HepG2 (cell line): ENCODE data around the gene ACTN4. TPM values are rescaled to one million over a fixed set of nuclear protein-coding genes. Genes with fewer than 3 reads are reported as not detected.

Source experiments
- ATAC-seq: fragments of 200-7000 bp; cut with Tn5 transposase; 3 replicates; pipeline ENCODE4 v1.9.1; 2020; ENCODE audit warnings: mild to moderate bottlenecking, moderate library complexity
- BruUV-seq: library from RNA; stranded (reverse); fragments of 400-500 nt; replicated peaks from 2 replicates; lab custom pipeline; 2021; lab: Mats Ljungman, UMichigan
- CTCF ChIA-PET: fragments of 300-600 bp; formaldehyde crosslinking; extraction: SDS; loops from one replicate; lab custom pipeline; 2021; ENCODE audit warnings: low total read pairs, inconsistent platforms, low intra/inter-chr PET ratio; lab: Yijun Ruan, JAX
- POLR2A ChIA-PET: fragments of 350-600 bp; sonication (Branson Sonifier 250); formaldehyde crosslinking; loops from one replicate; lab custom pipeline; 2020; ENCODE audit warnings: antibody characterized with exemption, inconsistent platforms; lab: Yijun Ruan, JAX
- DNase-seq: peaks from one replicate; pipeline ENCODE4 v3.0.0-alpha.2; 2015; ENCODE audit warnings: low spot score
- FAIRE-seq: peaks from 3 replicates; lab custom pipeline; 2011; peaks lifted over from hg19 to GRCh38; lab: Jason Lieb, UNC
- H2AFZ ChIP-seq: one replicate; pipeline ENCODE4 v1.6.1; 2011; ENCODE audit warnings: low read length, inconsistent platforms
- H3K27ac ChIP-seq: fragments of 300-600 bp; 3 replicates; pipeline ENCODE4 v1.8.0; 2011; ENCODE audit warnings: mixed run types, mild to moderate bottlenecking, mixed read lengths, low read length, inconsistent platforms; ENCODE audit not compliant: insufficient read depth; ENCODE audit errors: extremely low read length
- H3K27me3 ChIP-seq, 2 experiments: fragments of 200-600 bp in 1 of 2; 2 replicates in 1 of 2; 3 replicates in 1 of 2; pipeline versions ENCODE4 v1.6.0 to v1.8.0; 2011; ENCODE audit warnings: low read length in 2 of 2, mild to moderate bottlenecking in 2 of 2, moderate library complexity in 2 of 2, inconsistent platforms in 1 of 2; ENCODE audit not compliant: insufficient read depth in 2 of 2, control insufficient read depth in 1 of 2
- H3K36me3 ChIP-seq, 2 experiments: fragments of 200-600 bp in 1 of 2; replicated peaks in 1 of 2; 2 replicates in 1 of 2; 3 replicates in 1 of 2; pipeline versions ENCODE4 v1.5.1 to v1.8.0; 2011; ENCODE audit warnings: low read length in 2 of 2, inconsistent platforms in 1 of 2; ENCODE audit not compliant: insufficient read depth in 2 of 2, control insufficient read depth in 1 of 2
- H3K4me1 ChIP-seq: 2 replicates; pipeline ENCODE4 v1.5.1; 2012; ENCODE audit warnings: low read length, inconsistent platforms; ENCODE audit not compliant: insufficient read depth
- H3K4me2 ChIP-seq: 2 replicates; pipeline ENCODE4 v1.6.0; 2011; ENCODE audit warnings: low read depth, low read length, inconsistent platforms
- H3K4me3 ChIP-seq, 3 experiments: fragments of 200-600 bp in 1 of 3; sonication (generic), shearing (Covaris generic) in 1 of 3; replicated peaks in 1 of 3; 2 replicates each; pipeline ENCODE4 v1.5.1; 2011 to 2016; ENCODE audit warnings: low read length in 3 of 3, inconsistent platforms in 2 of 3, low read depth in 2 of 3, mild to moderate bottlenecking in 2 of 3, control low read depth in 1 of 3, mixed read lengths in 1 of 3; ENCODE audit not compliant: insufficient read depth in 1 of 3
- H3K79me2 ChIP-seq: one replicate; pipeline ENCODE4 v1.6.1; 2011; ENCODE audit warnings: low read length, inconsistent platforms; ENCODE audit not compliant: insufficient read depth
- H3K9ac ChIP-seq: 2 replicates; pipeline ENCODE4 v1.6.0; 2011; ENCODE audit warnings: mild to moderate bottlenecking, low read depth, low read length, inconsistent platforms; ENCODE audit not compliant: insufficient read depth
- H3K9me3 ChIP-seq: 2 replicates; pipeline ENCODE4 v1.5.1; 2012; ENCODE audit warnings: mild to moderate bottlenecking, low read length
- H4K20me1 ChIP-seq: 2 replicates; pipeline ENCODE4 v1.6.0; 2011; ENCODE audit warnings: inconsistent platforms, mild to moderate bottlenecking, low read length, moderate library complexity; ENCODE audit not compliant: insufficient read depth
- ATF5 ChIP-seq: sonication (generic); formaldehyde crosslinking; IDR thresholded peaks from 2 replicates; pipeline ENCODE4 v1.4.0; 2020; ENCODE audit warnings: mild to moderate bottlenecking, low read depth, missing genetic modification reagents
- FOXO4 ChIP-seq: sonication (generic); formaldehyde crosslinking; conservative IDR thresholded peaks from 2 replicates; pipeline ENCODE4 v1.8.1; 2023; ENCODE audit warnings: missing genetic modification reagents
- NONO ChIP-seq, 2 experiments: fragments of 450-650 bp in 1 of 2; sonication (generic) in 1 of 2; formaldehyde crosslinking in 1 of 2; IDR thresholded peaks in 1 of 2; conservative IDR thresholded peaks in 1 of 2; 2 replicates each; pipeline versions ENCODE4 v1.6.1 to v1.8.0; 2017 to 2022; ENCODE audit warnings: mild to moderate bottlenecking in 1 of 2, missing genetic modification reagents in 1 of 2, moderate library complexity in 1 of 2
- POLR2A ChIP-seq, 2 experiments: IDR thresholded peaks; 2 replicates each; pipeline ENCODE4 v1.6.1; 2011; ENCODE audit warnings: low read depth in 2 of 2, low read length in 2 of 2, mild to moderate bottlenecking in 1 of 2, moderate library complexity in 1 of 2; ENCODE audit not compliant: insufficient read depth in 1 of 2
- POLR2G ChIP-seq: fragments of 200-400 bp; formaldehyde crosslinking; IDR thresholded peaks from 2 replicates; pipeline ENCODE4 v1.6.1; 2018; ENCODE audit warnings: mild to moderate bottlenecking, low read depth, low read length, moderate library complexity
- RBM22 ChIP-seq: fragments of 200-400 bp; formaldehyde crosslinking; optimal IDR thresholded peaks from 2 replicates; pipeline ENCODE3; 2017; ENCODE audit warnings: mild to moderate bottlenecking, low read length, moderate library complexity
- RCOR2 ChIP-seq: IDR thresholded peaks from 2 replicates; pipeline ENCODE4 v1.6.1; 2016; ENCODE audit warnings: missing biosample characterization, missing genetic modification reagents
- ZMYM3 ChIP-seq: sonication (generic); formaldehyde crosslinking; IDR thresholded peaks from 2 replicates; pipeline ENCODE4 v1.5.1; 2020; ENCODE audit warnings: mild to moderate bottlenecking, missing genetic modification reagents
- ZNF510 ChIP-seq: sonication (generic); formaldehyde crosslinking; IDR thresholded peaks from 2 replicates; pipeline ENCODE4 v1.4.0; 2020; ENCODE audit warnings: low read depth, mild to moderate bottlenecking, missing genetic modification reagents
- ZNF768 ChIP-seq: sonication (generic); formaldehyde crosslinking; IDR thresholded peaks from 2 replicates; pipeline ENCODE4 v1.4.0; 2020; ENCODE audit warnings: missing genetic modification reagents
- WGBS: methylation state at CpG from one replicate; pipeline ENCODE4 v1.1.6; 2017; ENCODE audit warnings: low lambda C conversion rate; 5-methylcytosine and 5-hydroxymethylcytosine counted together
- in situ Hi-C: cut with HindIII; loops from 2 replicates; pipeline ENCODE4 v1.10.0; 2017; ENCODE audit warnings: low pct_unique_long_range_greater_than_20kb; ENCODE audit not compliant: extremely low pct_ligation_motif_present
- intact Hi-C: fragments of 100-400 bp; cut with micrococcal nuclease; formaldehyde crosslinking; loops from one replicate; pipeline ENCODE4 v1.10.0; 2022; ENCODE audit not compliant: unreplicated experiment
- polyA plus RNA-seq, 8 experiments: library from polyadenylated mRNA; depleted of rRNA in 3 of 8; stranded (reverse) in 7 of 8; unstranded in 1 of 8; fragments of >200 nt; fragmentation: Illumina TruSeq in 4 of 8; extraction: Trizol in 4 of 8; gene quantifications; 2 replicates each; pipeline versions ENCODE4 v1.2.1 to v1.2.3, GENCODE V29; 2011 to 2016; ENCODE audit warnings: low read depth in 4 of 8, missing spikeins in 1 of 8, mixed read lengths in 1 of 8; ENCODE audit not compliant: insufficient read depth in 1 of 8
- total RNA-seq, 5 experiments: library from RNA; depleted of rRNA; stranded (reverse); fragments of >200 nt; fragmentation: Illumina TruSeq; extraction: Trizol; gene quantifications; 2 replicates each; pipeline ENCODE4 v1.2.3, GENCODE V29; 2016; ENCODE audit warnings: low read depth in 1 of 5

ACTN4 gene
- total and polyA plus RNA-seq, 2 of the 13 experiments (the other 11 are each of a cell fraction or from before 2014, with no cell fraction given) = 171 to 192 TPM

GRCh38 chr19:38722947-38723605, 75.6 kb downstream of the ACTN4 start:
- H3K79me2 ChIP-seq = no peaks in the 10 kb centered on the region
- peaks cover 50% of the 10 kb centered on the region for H3K4me1 ChIP-seq
- peaks cover 24 to 69% of the 10 kb centered on the region in 2 experiments for H3K36me3 ChIP-seq
- ChIA-PET CTCF (no interaction called here), POLR2A (interaction anchor here (1.6 to 3.2 kb wide), 6 partner anchors 21 to 126 kb away, joined by 3 to 26 read pairs (median 6); partner anchors contain the start of gene ACTN4)
- intact Hi-C loops = loop anchor here (2.0 to 5.0 kb wide), 2 partner anchors 22 to 71 kb away; no protein-coding TSS in a partner anchor
- no peak overlapping the region for H2AFZ ChIP-seq
- in situ Hi-C loops = no loop called here
- no peaks in the 10 kb centered on the region for H3K27me3 ChIP-seq
- FAIRE-seq (no peak), DNase-seq (no peak), ATAC-seq (no peak)
- WGBS = 100% methylated on average over 7 of the region's 10 CpGs
- peak overlapping the region; percentile 82 for H3K27ac ChIP-seq
- H3K4me3 ChIP-seq = no peak overlapping the region
- no TSS peak for BruUV-seq
- H3K9me3 ChIP-seq = no peaks in the 10 kb centered on the region
- no peaks in the 10 kb centered on the region for H4K20me1 ChIP-seq
- H3K4me2 ChIP-seq = no peak overlapping the region
- peak overlapping the region; percentile 69 for H3K9ac ChIP-seq
- TF ChIP-seq RCOR2 = no peak
- 0 out of 2 replicates have a peak, but pooled peaks have one; percentile 13 for TF ChIP-seq POLR2G
- TF ChIP-seq POLR2A (IDR thresholded peaks at IDR 0.05; ENCODE audit: insufficient read depth in 1 of 2, low read depth in 2 of 2, low read length in 2 of 2) = peak in 1 of 2 experiments; percentile 32; a peak in 1 of 4 replicates
- TF ChIP-seq ZNF768 (CRISPR knock-in tag) = peak; percentile 99
- TF ChIP-seq NONO (IDR thresholded peaks at IDR 0.05) = no peak
- peak; percentile 39; the same call in 1 of the 2 replicates for TF ChIP-seq NONO (CRISPR knock-in tag; conservative IDR thresholded peaks at IDR 0.05)
- TF ChIP-seq FOXO4 (CRISPR knock-in tag) = 0 out of 2 replicates have a peak, but pooled peaks have one; percentile 57
- peak; percentile 63; the same call in 1 of the 2 replicates for TF ChIP-seq ZMYM3 (CRISPR knock-in tag)
- TF ChIP-seq ATF5 = no peak
- no peak for TF ChIP-seq ZNF510 (CRISPR knock-in tag)
- TF ChIP-seq RBM22 = peak; percentile 56
